K562 (cell line): ENCODE measurements around the gene DPEP3. TPM values are rescaled to one million over a fixed set of nuclear protein-coding genes. Genes with fewer than 3 reads are reported as not detected.

Source experiments
- ATAC-seq: fragments of 200-7000 bp; cut with Tn5 transposase; 3 replicates; pipeline ENCODE4 v1.9.1; 2020; ENCODE audit warnings: moderate library complexity
- BruUV-seq: library from RNA; stranded (reverse); fragments of 400-500 nt; replicated peaks from 2 replicates; lab custom pipeline; 2021; lab: Mats Ljungman, UMichigan
- CTCF ChIA-PET: fragments of 300-600 bp; formaldehyde crosslinking; extraction: SDS; loops from one replicate; lab custom pipeline; 2021; ENCODE audit warnings: low intra/inter-chr PET ratio; lab: Yijun Ruan, JAX
- POLR2A ChIA-PET: fragments of 300-600, 350-650 bp; sonication (Branson Sonifier 250); formaldehyde crosslinking; extraction: SDS; loops from one replicate; lab custom pipeline; 2021; ENCODE audit warnings: antibody characterized with exemption, inconsistent platforms; lab: Yijun Ruan, JAX
- DNase-seq, 4 experiments: peaks; one replicate each; pipeline versions ENCODE4 v3.0.0 to v3.0.0-alpha.2; 2011 to 2018; ENCODE audit warnings: low spot score in 3 of 4, mixed read lengths in 3 of 4; ENCODE audit errors: extremely low read depth in 1 of 4
- FAIRE-seq: peaks from 2 replicates; lab custom pipeline; 2011; peaks lifted over from hg19 to GRCh38; lab: Jason Lieb, UNC
- H2AFZ ChIP-seq: 2 replicates; pipeline ENCODE4 v1.6.0; 2011; ENCODE audit warnings: low read depth, low read length, control low read depth, inconsistent platforms
- H3K27ac ChIP-seq: fragments of 200-600 bp; 3 replicates; pipeline ENCODE4 v1.8.0; 2011; ENCODE audit warnings: low read depth, mild to moderate bottlenecking, control low read depth, inconsistent platforms, low read length, moderate library complexity, mixed read lengths; ENCODE audit errors: extremely low read depth
- H3K27me3 ChIP-seq, 2 experiments: fragments of 300-600 bp in 1 of 2; 2 replicates in 1 of 2; 3 replicates in 1 of 2; pipeline versions ENCODE4 v1.6.0 to v1.8.0; 2011; ENCODE audit warnings: inconsistent platforms in 2 of 2, low read length in 2 of 2, mild to moderate bottlenecking in 1 of 2, mixed read lengths in 1 of 2, moderate library complexity in 1 of 2; ENCODE audit not compliant: control insufficient read depth in 2 of 2, insufficient read depth in 2 of 2
- H3K36me3 ChIP-seq: fragments of 300-600 bp; 3 replicates; pipeline ENCODE4 v1.8.0; 2011; ENCODE audit warnings: mild to moderate bottlenecking, low read length, inconsistent platforms; ENCODE audit not compliant: control insufficient read depth, insufficient read depth
- H3K4me1 ChIP-seq, 2 experiments: fragments of 200-600 bp in 1 of 2; replicated peaks in 1 of 2; 2 replicates in 1 of 2; 3 replicates in 1 of 2; pipeline versions ENCODE4 v1.5.1 to v1.8.0; 2011; ENCODE audit warnings: inconsistent platforms in 2 of 2, low read length in 2 of 2, mild to moderate bottlenecking in 1 of 2, mixed read lengths in 1 of 2, moderate library complexity in 1 of 2; ENCODE audit not compliant: control insufficient read depth in 2 of 2, insufficient read depth in 2 of 2
- H3K4me2 ChIP-seq: 2 replicates; pipeline ENCODE4 v1.6.1; 2011; ENCODE audit warnings: low read length, control low read depth, inconsistent platforms, mixed read lengths; ENCODE audit not compliant: insufficient read depth
- H3K4me3 ChIP-seq: fragments of 200-600 bp; sonication (generic), shearing (Covaris generic); 2 replicates; pipeline ENCODE4 v1.5.1; 2016; ENCODE audit warnings: control low read depth, inconsistent platforms
- H3K79me2 ChIP-seq: fragments of 200-600 bp; 3 replicates; pipeline ENCODE4 v1.8.0; 2011; ENCODE audit warnings: low read length, inconsistent platforms; ENCODE audit not compliant: control insufficient read depth, insufficient read depth
- H3K9ac ChIP-seq, 2 experiments: 2 replicates each; pipeline versions ENCODE4 v1.6.0 to v1.6.1; 2011; ENCODE audit warnings: low read depth in 2 of 2, low read length in 2 of 2, control low read depth in 1 of 2, inconsistent platforms in 1 of 2, mild to moderate bottlenecking in 1 of 2, mixed read lengths in 1 of 2; ENCODE audit not compliant: insufficient read depth in 1 of 2
- H3K9me1 ChIP-seq: one replicate; pipeline ENCODE4 v1.6.0; 2011; ENCODE audit warnings: inconsistent platforms, mild to moderate bottlenecking, low read length, moderate library complexity; ENCODE audit not compliant: control insufficient read depth, insufficient read depth
- H3K9me3 ChIP-seq: replicated peaks from 2 replicates; pipeline ENCODE4 v1.5.1; 2011; ENCODE audit warnings: low read depth, low read length, inconsistent platforms; ENCODE audit not compliant: control insufficient read depth, insufficient read depth
- H4K20me1 ChIP-seq: replicated peaks from 2 replicates; pipeline ENCODE4 v1.6.1; 2011; ENCODE audit warnings: low read length, inconsistent platforms, mixed read lengths; ENCODE audit not compliant: control insufficient read depth, insufficient read depth
- CTCF ChIP-seq, 3 experiments: IDR thresholded peaks in 2 of 3; conservative IDR thresholded peaks in 1 of 3; 2 replicates each; pipeline ENCODE4 v1.5.1; 2011 to 2012; ENCODE audit warnings: low read length in 3 of 3, mild to moderate bottlenecking in 3 of 3, control low read depth in 2 of 3, improper control_type of control experiment in 1 of 3, inconsistent platforms in 1 of 3, low read depth in 1 of 3, mixed read lengths in 1 of 3, moderate library complexity in 1 of 3; ENCODE audit not compliant: insufficient read depth in 2 of 3
- L3MBTL2 ChIP-seq: fragments of 450-650 bp; IDR thresholded peaks from 2 replicates; pipeline ENCODE4 v1.6.1; 2016; ENCODE audit warnings: mild to moderate bottlenecking, moderate library complexity
- MCM7 ChIP-seq, 2 experiments: fragments of 450-650 bp; IDR thresholded peaks; 2 replicates each; pipeline ENCODE4 v1.6.1; 2016 to 2018
- SFPQ ChIP-seq: fragments of 200-400 bp; formaldehyde crosslinking; IDR thresholded peaks from 2 replicates; pipeline ENCODE4 v1.6.1; 2017; ENCODE audit warnings: mild to moderate bottlenecking, low read depth, low read length, moderate library complexity
- ZNF384 ChIP-seq: IDR thresholded peaks from 2 replicates; pipeline ENCODE4 v1.6.1; 2012; ENCODE audit warnings: low read depth, low read length, improper control_type of control experiment
- WGBS: fragments of 100-300 bp; shearing (Covaris generic); methylation state at CpG from one replicate; pipeline ENCODE4 v1.1.6; 2016; ENCODE audit warnings: low coverage, mixed read lengths; ENCODE audit not compliant: insufficient coverage; ENCODE audit errors: missing lambda C conversion rate; 5-methylcytosine and 5-hydroxymethylcytosine counted together
- in situ Hi-C: fragments of 300-500 bp; cut with MboI; formaldehyde crosslinking; loops from 4 replicates; pipeline ENCODE4 v1.15.0; 2018; ENCODE audit warnings: inconsistent platforms, mixed read lengths
- intact Hi-C: fragments of 100-400 bp; cut with micrococcal nuclease; formaldehyde crosslinking; loops from 2 replicates; pipeline ENCODE4 v1.14.2; 2022
- polyA plus RNA-seq, 8 experiments: library from polyadenylated mRNA; depleted of rRNA in 4 of 8; stranded (reverse) in 5 of 8; unstranded in 3 of 8; fragments of >200 nt; fragmentation: Nextera tagmentation in 2 of 8; fragmentation: Illumina TruSeq in 1 of 8; extraction: Ambion mirVana in 2 of 8; extraction: Trizol in 1 of 8; gene quantifications; 2 replicates each; pipeline versions ENCODE4 v1.2.1 to v1.2.3, GENCODE V29; 2011 to 2014; ENCODE audit warnings: inconsistent platforms in 1 of 8, missing spikeins in 1 of 8
- total RNA-seq, 7 experiments: library from RNA; depleted of rRNA in 6 of 7; stranded (reverse); fragments of >200 nt in 6 of 7; fragmentation: Illumina TruSeq in 2 of 7; extraction: Trizol in 2 of 7; gene quantifications; 2 replicates each; pipeline versions ENCODE4 v1.2.1 to v1.2.3, GENCODE V29; 2011 to 2021; ENCODE audit warnings: low replicate concordance in 1 of 7

Gene DPEP3
- total and polyA plus RNA-seq, 9 of the 15 experiments (the other 6 are each of a cell fraction or from before 2014, with no cell fraction given), result not detected

DNA sequence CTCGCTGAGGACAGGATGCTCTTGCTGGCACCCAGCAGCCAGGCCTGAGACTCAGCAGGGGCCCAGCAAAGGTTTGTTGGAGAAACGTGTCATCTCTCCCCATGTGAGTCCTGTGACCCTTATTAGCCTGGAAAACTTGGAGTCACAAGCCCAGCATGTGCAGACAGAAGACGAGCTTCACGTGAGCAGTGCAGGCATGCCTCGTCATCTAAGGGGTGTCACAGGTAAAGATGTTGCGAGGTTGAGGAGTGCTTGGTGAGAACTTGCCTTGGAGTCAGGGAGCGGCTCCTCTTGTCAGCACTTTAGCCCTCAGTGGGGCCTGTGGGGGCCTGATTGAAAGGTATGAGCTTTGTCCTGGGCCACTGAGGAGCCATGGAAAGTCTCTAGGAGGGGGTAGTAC, 46.5 kb downstream of the DPEP3 start (continued):
- no peak for TF ChIP-seq SFPQ

DNA sequence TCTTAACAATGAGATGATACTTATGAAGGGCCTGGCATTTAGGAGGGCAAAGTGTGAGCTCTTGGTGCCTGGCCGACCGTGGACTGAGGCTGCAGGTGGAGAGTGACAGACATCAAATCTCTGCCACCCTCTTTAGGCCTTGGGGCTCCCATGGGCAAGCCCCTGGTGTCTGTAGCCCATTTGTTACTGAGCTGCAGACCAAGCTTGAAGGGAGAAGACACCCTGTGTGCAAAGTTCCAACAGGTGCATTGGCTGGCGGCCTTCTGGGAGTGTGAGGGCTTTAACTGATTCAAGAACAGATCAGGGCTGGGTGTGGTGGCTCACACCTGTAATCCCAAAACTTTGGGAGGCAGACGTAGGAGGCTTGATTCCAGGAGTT, 47.8 kb downstream of the DPEP3 start:
- Histone ChIP-seq H3K4me3 (no peak overlapping the region), H3K36me3 (peaks cover 30% of the 10 kb centered on the region; the same call in 2 of the 3 replicates), H3K79me2 (peaks cover 41% of the 10 kb centered on the region), H2AFZ (no peak overlapping the region), H3K4me1 (peaks cover 17 to 66% of the 10 kb centered on the region in 2 experiments), H3K27ac (no peak overlapping the region), H4K20me1 (no peaks in the 10 kb centered on the region; the same call in 1 of the 2 replicates), H3K9me3 (no peaks in the 10 kb centered on the region), H3K27me3 (no peaks in the 10 kb centered on the region), H3K9me1 (no peaks in the 10 kb centered on the region), H3K9ac (peak overlapping the region in 1 of 2 experiments; percentile 53; a peak in 1 of 4 replicates), H3K4me2 (no peak overlapping the region)
- ChIA-PET POLR2A (interaction anchor here (2.5 kb wide), 1 partner anchor 10 kb away, joined by 8 read pairs; no protein-coding TSS in a partner anchor), CTCF (no interaction called here)
- FAIRE-seq, result no peak
- DNase-seq, result no peak
- ATAC-seq, result no peak
- intact Hi-C loops, result loop anchor here (10.0 kb wide), 1 partner anchor 408 kb away; the partner anchor contains the start of gene RIPOR1
- no TSS peak for BruUV-seq
- in situ Hi-C loops, result no loop called here
- 85% methylated on average over 4 of the region's 4 CpGs for WGBS
- TF ChIP-seq MCM7 (IDR thresholded peaks at IDR 0.05) (no peak), L3MBTL2 (no peak), CTCF (IDR thresholded peaks at IDR 0.05 in 2 of 3, conservative IDR thresholded peaks at IDR 0.05 in 1 of 3; ENCODE audit: insufficient read depth in 2 of 3, low read depth in 1 of 3, low read length in 3 of 3) (0 out of 6 replicates have a peak, but pooled peaks of 1 of the 3 experiments have one; percentile 1), ZNF384 (no peak)
